GM21447 (cell line): ENCODE results near the gene DNM2.

Experiments
- ATAC-seq: cut with Tn5 transposase; IDR thresholded peaks from one replicate; pipeline ENCODE4 v1.9.1; 2021; ENCODE audit not compliant: unreplicated experiment

The DNM2 gene

DNA sequence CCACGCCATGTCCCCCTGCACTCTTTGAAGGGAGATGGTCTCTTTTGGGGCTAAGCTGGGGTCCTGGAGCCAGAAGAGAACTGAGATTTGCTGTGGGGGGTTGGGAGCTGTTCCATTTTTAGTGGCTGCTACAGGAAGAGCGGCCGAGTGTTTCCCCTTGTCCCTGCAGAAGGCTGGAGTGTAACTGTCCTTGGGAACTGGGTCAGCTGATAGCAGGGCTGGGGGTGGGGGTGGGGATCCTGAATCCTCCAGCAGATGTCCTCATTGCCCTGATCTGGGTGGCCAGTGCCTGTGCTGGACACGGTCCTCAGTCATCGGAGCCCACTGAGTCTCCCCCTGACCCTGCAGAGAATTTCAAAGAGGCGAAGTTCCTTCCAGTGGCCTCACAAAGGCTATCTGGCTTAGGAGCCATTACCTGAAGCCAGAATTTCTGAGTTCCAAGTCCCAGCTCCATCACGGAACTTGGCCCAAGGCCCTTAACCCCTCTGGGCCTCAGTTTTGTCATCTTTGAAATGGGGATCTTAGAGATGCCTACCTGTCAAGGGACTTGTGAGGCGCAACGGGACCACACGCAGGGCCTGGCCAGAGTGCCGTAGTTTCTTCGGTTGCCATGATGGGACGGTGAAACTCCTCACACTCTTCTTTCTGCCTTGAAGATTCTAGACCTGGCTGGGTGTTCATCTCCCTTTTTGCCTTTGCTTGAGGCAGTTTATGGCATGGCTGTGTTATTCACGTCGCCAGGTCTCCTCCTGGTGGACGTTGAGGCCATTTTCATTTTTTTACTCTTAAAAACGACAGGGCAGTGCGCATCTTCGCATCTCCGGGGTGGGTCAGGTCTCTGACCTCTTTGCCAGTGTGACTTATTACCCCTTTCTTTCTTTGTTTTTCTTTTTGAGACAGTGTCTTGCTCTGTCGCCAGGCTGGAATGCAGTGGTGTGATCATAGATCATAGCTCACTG is 51.9 kb downstream of the DNM2 start:
- no peak for ATAC-seq

GRCh38 chr19:10773969-10774368 is 56.1 kb downstream of the DNM2 start:
- ATAC-seq: no peak

GRCh38 chr19:10774893-10775292 is 57.0 kb downstream of the DNM2 start:
- no peak for ATAC-seq

DNA sequence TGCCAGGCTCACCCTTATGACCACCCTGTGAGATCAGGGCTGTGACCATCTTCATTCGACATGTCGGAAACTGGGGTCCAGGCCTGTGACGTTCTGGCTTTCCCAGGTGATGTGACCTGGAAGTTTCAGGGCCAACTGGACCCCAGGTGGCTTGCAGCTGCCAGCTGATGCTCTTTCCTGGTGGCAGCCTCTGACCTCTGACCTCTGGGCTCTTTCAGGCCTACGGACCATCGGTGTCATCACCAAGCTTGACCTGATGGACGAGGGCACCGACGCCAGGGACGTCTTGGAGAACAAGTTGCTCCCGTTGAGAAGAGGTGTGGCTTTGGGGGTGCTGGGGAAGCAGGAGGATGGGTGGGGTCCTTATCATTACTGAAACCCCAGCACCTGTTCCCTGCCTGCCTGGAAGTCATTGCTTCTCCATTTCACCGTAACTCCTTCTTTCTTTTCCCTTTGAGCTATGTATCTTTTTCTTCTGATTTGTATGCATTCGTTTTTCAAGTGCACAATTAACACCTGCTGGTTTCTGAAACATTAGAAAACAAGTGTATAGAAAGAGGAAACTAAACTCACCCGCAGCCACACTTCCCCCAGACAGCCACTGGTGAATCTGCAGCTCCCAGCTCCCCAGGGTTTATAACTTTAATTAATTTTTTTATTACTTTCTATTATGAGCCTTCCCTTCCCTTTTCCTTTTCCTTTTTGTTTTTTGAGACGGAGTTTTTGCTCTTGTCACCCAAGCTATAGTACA is 59.2 kb downstream of the DNM2 start:
- no peak for ATAC-seq

DNA sequence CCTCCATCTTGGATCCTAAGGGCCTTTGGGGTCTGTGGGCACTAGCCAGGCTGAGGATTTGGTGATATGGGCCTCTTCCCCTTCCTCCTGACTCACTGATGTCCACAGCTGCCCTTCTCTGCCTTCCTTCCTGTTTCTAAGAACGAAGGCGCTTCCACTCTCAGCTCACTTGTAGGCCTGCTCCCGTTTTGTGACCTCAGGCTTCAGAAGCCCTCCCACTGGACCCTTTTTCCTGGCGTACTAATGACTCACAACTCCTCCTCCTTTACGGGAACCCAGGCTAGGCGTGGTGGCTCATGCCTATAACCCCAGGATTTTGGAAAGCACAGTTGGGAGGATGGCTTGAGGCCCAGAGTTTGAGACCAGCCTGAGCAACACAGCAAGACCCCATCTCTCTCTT is 62.5 kb downstream of the DNM2 start:
- ATAC-seq: no peak

- ATAC-seq: no peak
Observed at GRCh38 chr19:10782795-10783194, 64.9 kb downstream of the DNM2 start.

DNA sequence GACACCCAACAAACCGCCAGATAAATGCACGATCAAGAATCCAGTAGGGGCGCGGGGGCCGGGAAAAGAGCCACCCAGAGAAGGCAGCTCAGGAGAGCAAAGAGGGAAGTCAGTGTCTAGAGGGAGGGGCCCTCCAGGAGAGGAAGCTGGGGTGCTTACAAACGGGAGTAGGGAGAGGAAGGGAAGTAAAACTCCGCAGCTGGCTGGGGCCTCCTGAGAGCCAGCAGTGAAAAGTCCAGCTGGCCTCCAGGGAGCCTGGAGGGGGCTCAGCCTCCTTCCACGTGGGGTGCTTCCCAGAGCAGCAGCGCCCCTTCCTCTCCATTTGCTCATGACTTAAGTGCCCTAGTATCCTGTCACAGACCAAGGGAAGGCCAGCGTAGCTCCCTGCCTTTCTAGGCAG is 66.4 kb downstream of the DNM2 start:
- ATAC-seq: no peak

GRCh38 chr19:10788146-10788545 is 70.3 kb downstream of the DNM2 start:
- no peak for ATAC-seq

DNA sequence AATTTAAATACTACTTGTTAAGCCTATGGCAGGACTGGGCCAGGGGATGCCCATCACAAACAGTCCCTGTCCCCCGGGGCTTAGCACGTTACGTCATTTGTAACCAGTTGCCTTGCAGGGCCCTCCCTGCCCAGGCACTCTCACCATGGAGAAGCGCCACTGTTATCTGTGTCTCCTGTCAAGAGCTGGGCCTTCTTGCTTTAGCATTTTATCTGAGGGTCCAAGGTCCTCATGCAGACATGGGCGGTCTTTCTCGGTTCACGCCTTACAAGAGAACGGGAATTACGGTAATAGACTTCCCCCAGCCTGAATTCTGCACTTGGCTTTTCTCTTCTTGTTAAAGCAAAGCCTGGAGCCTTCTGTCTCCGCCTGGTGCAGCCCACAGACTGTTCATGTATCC is 72.0 kb downstream of the DNM2 start:
- no peak for ATAC-seq

GRCh38 chr19:10796653-10797052 is 78.8 kb downstream of the DNM2 start:
- no peak for ATAC-seq

- ATAC-seq: no peak
Observed at GRCh38 chr19:10797078-10797477, 79.2 kb downstream of the DNM2 start.

DNA sequence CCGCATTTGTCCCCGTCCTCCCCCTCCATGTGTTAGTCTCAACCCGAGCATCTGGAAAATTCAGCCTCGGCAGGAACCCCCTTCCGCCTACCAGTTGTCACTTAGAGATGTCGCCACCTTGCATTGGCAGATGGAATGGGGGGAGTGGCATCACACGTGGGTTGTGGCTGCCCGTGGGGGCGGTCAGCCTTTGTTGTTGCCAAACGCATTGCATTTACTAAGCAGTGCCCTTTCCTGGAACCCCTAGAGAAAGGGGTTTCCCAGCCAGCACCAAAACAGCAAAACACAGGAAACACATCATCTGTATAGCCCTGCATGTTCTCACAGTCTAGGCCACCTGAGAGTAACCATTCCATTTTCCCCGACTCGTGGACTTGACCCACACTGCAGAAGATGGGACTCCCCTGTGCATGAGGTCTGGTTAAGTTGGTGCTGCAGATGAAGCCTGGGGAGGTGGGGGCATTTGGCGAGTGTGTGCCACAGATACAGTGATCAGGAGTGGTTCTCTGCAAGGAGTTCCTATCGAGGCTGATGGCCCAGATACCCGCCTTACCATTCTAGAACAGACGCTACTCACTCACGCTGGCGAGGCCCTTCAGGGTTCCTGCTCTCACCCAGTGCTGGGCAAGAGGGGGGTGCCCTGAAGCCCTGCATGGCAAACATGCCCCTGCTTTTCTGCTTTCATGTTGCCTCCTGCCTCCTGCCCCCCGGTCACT is 79.8 kb downstream of the DNM2 start:
- no peak for ATAC-seq

- no peak for ATAC-seq
Observed at GRCh38 chr19:10800488-10800887, 82.6 kb downstream of the DNM2 start.

DNA sequence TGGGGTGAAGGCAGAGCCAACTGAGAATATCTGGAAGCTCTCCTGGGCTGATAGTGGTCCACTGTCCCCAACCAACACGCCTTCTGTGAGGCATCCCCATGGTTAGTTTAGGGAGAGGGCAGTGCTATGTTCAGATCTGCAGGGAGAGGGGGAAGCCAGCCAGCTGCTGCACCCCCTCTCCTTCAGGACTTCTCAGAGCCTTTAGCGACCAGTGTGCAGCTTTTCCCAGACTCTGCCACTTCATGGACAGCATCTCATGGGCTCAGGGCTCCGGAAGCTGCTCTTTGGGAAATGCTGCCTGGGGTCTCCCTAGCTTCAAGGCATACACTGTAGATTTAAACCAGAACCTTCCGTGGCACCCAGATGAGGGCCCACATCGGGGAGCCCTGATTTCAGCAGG is 84.6 kb downstream of the DNM2 start:
- no peak for ATAC-seq

GRCh38 chr19:10803252-10803651 is 85.4 kb downstream of the DNM2 start:
- no peak for ATAC-seq

- no peak for ATAC-seq
Observed at GRCh38 chr19:10805065-10805757, 87.3 kb downstream of the DNM2 start.

DNA sequence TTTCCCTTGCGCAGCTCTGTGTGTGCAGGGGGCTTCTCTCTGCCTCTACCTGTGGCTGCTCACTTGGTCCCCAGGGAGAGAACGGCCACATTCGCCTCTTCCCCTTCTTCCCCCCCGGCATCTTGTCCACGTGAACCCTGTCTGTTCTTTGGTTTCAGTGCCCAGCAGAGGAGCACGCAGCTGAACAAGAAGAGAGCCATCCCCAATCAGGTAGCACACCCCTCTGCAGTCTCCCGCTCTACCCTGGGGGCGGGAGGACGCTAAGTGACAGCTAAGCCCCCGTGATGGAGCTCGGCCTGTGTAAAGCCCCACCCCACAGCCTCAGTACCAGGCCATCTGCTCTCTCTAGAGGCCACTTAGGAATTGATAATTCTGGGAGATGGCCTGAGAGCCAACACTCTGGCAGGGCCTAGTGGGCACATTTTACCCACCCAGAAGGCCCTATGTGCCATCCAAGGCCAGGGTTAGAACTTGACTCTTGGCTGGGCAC is 87.9 kb downstream of the DNM2 start:
- no peak for ATAC-seq

DNA sequence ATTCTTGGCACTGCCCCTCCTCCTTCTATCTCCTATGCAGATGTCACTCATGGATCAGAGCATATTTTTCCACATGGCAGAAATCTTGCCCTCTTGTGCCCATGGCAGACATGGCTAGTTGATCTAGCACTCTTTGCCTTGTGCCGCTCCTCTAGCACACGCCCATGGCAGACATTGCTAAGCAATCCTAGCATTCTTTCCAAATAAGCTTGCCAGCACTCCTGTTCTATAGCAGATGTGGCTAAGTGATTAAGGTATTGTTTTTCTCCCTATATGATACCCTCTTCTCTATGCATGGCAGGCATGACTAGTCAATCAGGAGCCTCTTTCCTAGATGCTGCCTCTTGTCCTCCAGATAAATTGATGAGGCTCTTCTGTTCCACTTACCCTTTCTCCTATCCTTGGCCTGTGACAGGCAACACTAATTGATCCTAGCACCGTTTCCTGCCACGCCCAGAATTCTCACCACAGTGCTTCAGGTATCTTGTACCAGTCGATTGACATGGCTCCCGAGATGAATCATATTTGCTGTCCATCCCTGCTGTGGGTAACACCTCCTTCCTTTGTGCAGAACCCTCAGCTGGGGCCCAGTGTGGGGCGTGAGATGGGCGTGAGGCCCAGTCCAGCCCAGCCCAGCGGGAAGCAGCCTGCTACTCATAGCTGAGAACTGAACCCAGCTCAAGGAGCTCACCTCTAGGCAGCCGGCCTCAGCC is 91.2 kb downstream of the DNM2 start:
- ATAC-seq: no peak

GRCh38 chr19:10809651-10810285 is 91.9 kb downstream of the DNM2 start:
- no peak for ATAC-seq
